HepG2 (cell line): ENCODE results near the gene AKAIN1. TPM values are rescaled to one million over a fixed set of nuclear protein-coding genes. Genes with fewer than 3 reads are reported as not detected.
A peak's percentile ranks its signal among the peaks of the same experiment; 100 is the strongest.

Experiments used
- ARNT ChIP-seq: fragments of 450-650 bp; IDR thresholded peaks from 2 replicates; pipeline ENCODE4 v1.6.1; 2017
- CCDC6 ChIP-seq: sonication (generic); formaldehyde crosslinking; IDR thresholded peaks from 2 replicates; pipeline ENCODE4 v1.8.1; 2022; ENCODE audit warnings: mild to moderate bottlenecking, missing genetic modification reagents, moderate library complexity
- FOXO1 ChIP-seq: sonication (generic); formaldehyde crosslinking; IDR thresholded peaks from 2 replicates; pipeline ENCODE4 v1.4.0; 2020; ENCODE audit warnings: missing genetic modification reagents
- JUND ChIP-seq: sonication (generic); formaldehyde crosslinking; IDR thresholded peaks from 2 replicates; pipeline ENCODE4 v1.8.0; 2022; ENCODE audit warnings: mild to moderate bottlenecking, missing genetic modification reagents
- MIER3 ChIP-seq: IDR thresholded peaks from 2 replicates; pipeline ENCODE4 v1.6.1; 2016; ENCODE audit warnings: missing compliant biosample characterization, borderline replicate concordance
- NCOA5 ChIP-seq: sonication (generic); formaldehyde crosslinking; IDR thresholded peaks from 2 replicates; pipeline ENCODE4 v1.4.0; 2020; ENCODE audit warnings: missing genetic modification reagents
- POLR2G ChIP-seq: fragments of 200-400 bp; formaldehyde crosslinking; IDR thresholded peaks from 2 replicates; pipeline ENCODE4 v1.6.1; 2018; ENCODE audit warnings: mild to moderate bottlenecking, low read depth, low read length, moderate library complexity
- RBFOX2 ChIP-seq: fragments of 200-400 bp; formaldehyde crosslinking; IDR thresholded peaks from 2 replicates; pipeline ENCODE4 v1.6.1; 2017; ENCODE audit warnings: low read depth, mild to moderate bottlenecking, low read length
- RFXANK ChIP-seq: IDR thresholded peaks from 2 replicates; pipeline ENCODE4 v1.6.1; 2016
- SP2 ChIP-seq: sonication (generic); formaldehyde crosslinking; IDR thresholded peaks from 2 replicates; pipeline ENCODE4 v1.5.1; 2020; ENCODE audit warnings: mild to moderate bottlenecking, missing genetic modification reagents
- ZNF20 ChIP-seq: sonication (generic); formaldehyde crosslinking; IDR thresholded peaks from 2 replicates; pipeline ENCODE4 v1.4.0; 2020; ENCODE audit warnings: mild to moderate bottlenecking, moderate library complexity, missing genetic modification reagents
- ZNF260 ChIP-seq: sonication (generic); formaldehyde crosslinking; IDR thresholded peaks from 2 replicates; pipeline ENCODE4 v1.4.0; 2020; ENCODE audit warnings: missing genetic modification reagents, low read depth, mild to moderate bottlenecking, borderline replicate concordance
- ZNF337 ChIP-seq: sonication (generic); formaldehyde crosslinking; IDR thresholded peaks from 2 replicates; pipeline ENCODE4 v1.5.1; 2020; ENCODE audit warnings: missing genetic modification reagents, low read depth, mild to moderate bottlenecking, borderline replicate concordance
- ZNF431 ChIP-seq: sonication (generic); formaldehyde crosslinking; IDR thresholded peaks from 2 replicates; pipeline ENCODE4 v1.9.0; 2022; ENCODE audit warnings: missing genetic modification reagents, low read depth, mild to moderate bottlenecking, borderline replicate concordance
- ZNF549 ChIP-seq: sonication (generic); formaldehyde crosslinking; IDR thresholded peaks from 2 replicates; pipeline ENCODE4 v1.5.0; 2020; ENCODE audit warnings: missing genetic modification reagents
- ZNF678 ChIP-seq: sonication (generic); formaldehyde crosslinking; IDR thresholded peaks from 2 replicates; pipeline ENCODE4 v1.4.0; 2020; ENCODE audit warnings: mild to moderate bottlenecking, missing genetic modification reagents
- ZNF841 ChIP-seq: sonication (generic); formaldehyde crosslinking; IDR thresholded peaks from 2 replicates; pipeline ENCODE4 v1.8.1; 2023; ENCODE audit warnings: missing genetic modification reagents, borderline replicate concordance
- ZNF878 ChIP-seq: sonication (generic); formaldehyde crosslinking; IDR thresholded peaks from 2 replicates; pipeline ENCODE4 v1.8.1; 2023; ENCODE audit warnings: mild to moderate bottlenecking, missing genetic modification reagents, moderate library complexity
- polyA plus RNA-seq, 8 experiments: library from polyadenylated mRNA; depleted of rRNA in 3 of 8; stranded (reverse) in 7 of 8; unstranded in 1 of 8; fragments of >200 nt; fragmentation: Illumina TruSeq in 4 of 8; extraction: Trizol in 4 of 8; gene quantifications; 2 replicates each; pipeline versions ENCODE4 v1.2.1 to v1.2.3, GENCODE V29; 2011 to 2016; ENCODE audit warnings: low read depth in 4 of 8, missing spikeins in 1 of 8, mixed read lengths in 1 of 8; ENCODE audit not compliant: insufficient read depth in 1 of 8
- total RNA-seq, 5 experiments: library from RNA; depleted of rRNA; stranded (reverse); fragments of >200 nt; fragmentation: Illumina TruSeq; extraction: Trizol; gene quantifications; 2 replicates each; pipeline ENCODE4 v1.2.3, GENCODE V29; 2016; ENCODE audit warnings: low read depth in 1 of 5
- TF ChIP-seq, protein P1 (sequence below): sonication (generic); formaldehyde crosslinking; IDR thresholded peaks from 2 replicates; pipeline ENCODE4 v1.5.0; 2020; ENCODE audit warnings: missing genetic modification reagents
- TF ChIP-seq, protein P2 (sequence below): sonication (generic); formaldehyde crosslinking; IDR thresholded peaks from 2 replicates; pipeline ENCODE4 v1.4.0; 2020; ENCODE audit warnings: missing genetic modification reagents
- TF ChIP-seq, protein P3 (sequence below): fragments of 450-650 bp; IDR thresholded peaks from 2 replicates; pipeline ENCODE4 v1.6.1; 2016
- TF ChIP-seq, protein P4 (sequence below): sonication (generic); formaldehyde crosslinking; IDR thresholded peaks from 2 replicates; pipeline ENCODE4 v1.5.0; 2020; ENCODE audit warnings: mild to moderate bottlenecking, missing genetic modification reagents

Gene AKAIN1
- total and polyA plus RNA-seq, 2 of the 13 experiments (the other 11 are each of a cell fraction or from before 2014, with no cell fraction given), result not detected

DNA sequence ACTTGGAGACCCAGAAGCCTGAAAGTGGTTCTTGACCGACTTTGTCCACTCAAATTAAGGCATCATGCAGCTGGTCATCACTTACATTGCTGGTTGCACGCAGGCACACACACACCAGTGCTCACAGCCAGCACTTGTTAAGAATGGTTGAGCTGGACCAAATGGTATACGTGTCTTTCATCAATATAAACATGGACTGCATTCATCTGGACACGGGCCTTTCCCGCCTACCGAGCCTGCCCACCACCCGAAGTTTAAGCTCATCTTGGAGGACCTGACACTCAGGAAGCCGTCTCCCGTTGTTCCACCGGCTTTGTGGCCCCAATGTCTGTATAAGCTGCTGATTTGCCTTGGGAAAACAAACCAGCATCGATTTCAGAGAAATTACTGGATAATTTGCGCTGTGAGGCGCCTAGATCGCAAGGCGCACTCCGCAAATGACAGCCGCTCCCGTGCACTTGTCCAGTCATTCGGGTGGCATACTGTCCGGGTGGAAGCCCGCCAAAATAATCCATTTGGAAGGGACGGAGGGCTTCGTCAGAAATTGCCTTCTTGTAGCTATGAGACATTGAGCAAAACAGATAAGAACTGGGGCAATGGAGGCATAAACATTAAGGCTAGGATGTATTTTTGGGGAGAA lies 40.1 kb upstream of the AKAIN1 start (continued):
- TF ChIP-seq ZNF260 (CRISPR knock-in tag) (no peak), RBFOX2 (no peak), CCDC6 (CRISPR knock-in tag) (no peak), RFXANK (CRISPR knock-in tag) (no peak), FOXO1 (CRISPR knock-in tag) (no peak), ZNF678 (CRISPR knock-in tag) (no peak), ZNF431 (no peak), ZNF337 (CRISPR knock-in tag) (0 out of 2 replicates have a peak, but pooled peaks have one; percentile 3), ZNF20 (CRISPR knock-in tag) (no peak), ZNF549 (CRISPR knock-in tag) (no peak), ZNF841 (CRISPR knock-in tag) (no peak), JUND (no peak), POLR2G (no peak), NCOA5 (CRISPR knock-in tag) (no peak), ARNT (no peak), MIER3 (CRISPR knock-in tag) (no peak), ZNF878 (CRISPR knock-in tag) (0 out of 2 replicates have a peak, but pooled peaks have one; percentile 2), SP2 (CRISPR knock-in tag) (no peak)
- TF ChIP-seq, protein P1, sequence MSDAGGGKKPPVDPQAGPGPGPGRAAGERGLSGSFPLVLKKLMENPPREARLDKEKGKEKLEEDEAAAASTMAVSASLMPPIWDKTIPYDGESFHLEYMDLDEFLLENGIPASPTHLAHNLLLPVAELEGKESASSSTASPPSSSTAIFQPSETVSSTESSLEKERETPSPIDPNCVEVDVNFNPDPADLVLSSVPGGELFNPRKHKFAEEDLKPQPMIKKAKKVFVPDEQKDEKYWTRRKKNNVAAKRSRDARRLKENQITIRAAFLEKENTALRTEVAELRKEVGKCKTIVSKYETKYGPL, result no peak
- TF ChIP-seq, protein P2, sequence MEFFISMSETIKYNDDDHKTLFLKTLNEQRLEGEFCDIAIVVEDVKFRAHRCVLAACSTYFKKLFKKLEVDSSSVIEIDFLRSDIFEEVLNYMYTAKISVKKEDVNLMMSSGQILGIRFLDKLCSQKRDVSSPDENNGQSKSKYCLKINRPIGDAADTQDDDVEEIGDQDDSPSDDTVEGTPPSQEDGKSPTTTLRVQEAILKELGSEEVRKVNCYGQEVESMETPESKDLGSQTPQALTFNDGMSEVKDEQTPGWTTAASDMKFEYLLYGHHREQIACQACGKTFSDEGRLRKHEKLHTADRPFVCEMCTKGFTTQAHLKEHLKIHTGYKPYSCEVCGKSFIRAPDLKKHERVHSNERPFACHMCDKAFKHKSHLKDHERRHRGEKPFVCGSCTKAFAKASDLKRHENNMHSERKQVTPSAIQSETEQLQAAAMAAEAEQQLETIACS (CRISPR knock-in tag), result no peak
- TF ChIP-seq, protein P3, sequence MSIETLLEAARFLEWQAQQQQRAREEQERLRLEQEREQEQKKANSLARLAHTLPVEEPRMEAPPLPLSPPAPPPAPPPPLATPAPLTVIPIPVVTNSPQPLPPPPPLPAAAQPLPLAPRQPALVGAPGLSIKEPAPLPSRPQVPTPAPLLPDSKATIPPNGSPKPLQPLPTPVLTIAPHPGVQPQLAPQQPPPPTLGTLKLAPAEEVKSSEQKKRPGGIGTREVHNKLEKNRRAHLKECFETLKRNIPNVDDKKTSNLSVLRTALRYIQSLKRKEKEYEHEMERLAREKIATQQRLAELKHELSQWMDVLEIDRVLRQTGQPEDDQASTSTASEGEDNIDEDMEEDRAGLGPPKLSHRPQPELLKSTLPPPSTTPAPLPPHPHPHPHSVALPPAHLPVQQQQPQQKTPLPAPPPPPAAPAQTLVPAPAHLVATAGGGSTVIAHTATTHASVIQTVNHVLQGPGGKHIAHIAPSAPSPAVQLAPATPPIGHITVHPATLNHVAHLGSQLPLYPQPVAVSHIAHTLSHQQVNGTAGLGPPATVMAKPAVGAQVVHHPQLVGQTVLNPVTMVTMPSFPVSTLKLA, result no peak
- TF ChIP-seq, protein P4, sequence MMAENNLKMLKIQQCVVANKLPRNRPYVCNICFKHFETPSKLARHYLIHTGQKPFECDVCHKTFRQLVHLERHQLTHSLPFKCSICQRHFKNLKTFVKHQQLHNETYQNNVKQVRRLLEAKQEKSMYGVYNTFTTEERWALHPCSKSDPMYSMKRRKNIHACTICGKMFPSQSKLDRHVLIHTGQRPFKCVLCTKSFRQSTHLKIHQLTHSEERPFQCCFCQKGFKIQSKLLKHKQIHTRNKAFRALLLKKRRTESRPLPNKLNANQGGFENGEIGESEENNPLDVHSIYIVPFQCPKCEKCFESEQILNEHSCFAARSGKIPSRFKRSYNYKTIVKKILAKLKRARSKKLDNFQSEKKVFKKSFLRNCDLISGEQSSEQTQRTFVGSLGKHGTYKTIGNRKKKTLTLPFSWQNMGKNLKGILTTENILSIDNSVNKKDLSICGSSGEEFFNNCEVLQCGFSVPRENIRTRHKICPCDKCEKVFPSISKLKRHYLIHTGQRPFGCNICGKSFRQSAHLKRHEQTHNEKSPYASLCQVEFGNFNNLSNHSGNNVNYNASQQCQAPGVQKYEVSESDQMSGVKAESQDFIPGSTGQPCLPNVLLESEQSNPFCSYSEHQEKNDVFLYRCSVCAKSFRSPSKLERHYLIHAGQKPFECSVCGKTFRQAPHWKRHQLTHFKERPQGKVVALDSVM (CRISPR knock-in tag), result peak; percentile 3; the same call in 1 of the 2 replicates
